Activated CD4-positive, alpha-beta T cell treated with anti-CD3 and anti-CD28 coated beads for 1 hour (primary cell): ENCODE results near the gene PGAP6.
"Not testable (repeated sequence)": the region's sequence is repeated elsewhere in the genome, so short reads cannot be mapped to it uniquely, and the experiment has no call there.

ENCODE experiments used
- DNase-seq: peaks from one replicate; pipeline ENCODE4 v3.0.0-alpha.2; 2020

PGAP6 gene

GRCh38 chr16:381789-382717 is at the start of gene PGAP6:
TSS of gene PGAP6 (minus strand) at chr16:381978. CDS start at chr16:381821, 157 bp downstream.
- DNase-seq = peak; percentile 54

- no peak for DNase-seq
Measured at GRCh38 chr16:430904-431303, 49.1 kb upstream of the PGAP6 start.

- no peak for DNase-seq
Measured at GRCh38 chr16:427250-427649, 45.5 kb upstream of the PGAP6 start.

- DNase-seq = no peak
Measured at GRCh38 chr16:426906-427249, 45.1 kb upstream of the PGAP6 start.

GRCh38 chr16:426115-426905 is 44.5 kb upstream of the PGAP6 start:
- no peak for DNase-seq

GRCh38 chr16:425740-426114 is 43.9 kb upstream of the PGAP6 start:
- no peak for DNase-seq

- peak; percentile 75 for DNase-seq
Measured at GRCh38 chr16:425082-425718, 43.4 kb upstream of the PGAP6 start, which contains the start of gene RAB11FIP3. TSS of gene RAB11FIP3 (plus strand) at chr16:425649. CDS start at chr16:426007, 358 bp downstream.

GRCh38 chr16:424623-425081 is 42.9 kb upstream of the PGAP6 start:
- no peak for DNase-seq

- DNase-seq = no peak
Measured at GRCh38 chr16:424033-424622, 42.4 kb upstream of the PGAP6 start.

GRCh38 chr16:422179-422578 is 40.4 kb upstream of the PGAP6 start:
- DNase-seq = not testable (repeated sequence)

- DNase-seq = not testable (repeated sequence)
Measured at GRCh38 chr16:415170-415498, 33.4 kb upstream of the PGAP6 start.

- DNase-seq = no peak
Measured at GRCh38 chr16:414395-415169, 32.8 kb upstream of the PGAP6 start.

- DNase-seq = no peak
Measured at GRCh38 chr16:411576-412265, 29.9 kb upstream of the PGAP6 start.

GRCh38 chr16:410516-411178 is 28.9 kb upstream of the PGAP6 start:
- no peak for DNase-seq

GRCh38 chr16:407253-407652 is 25.5 kb upstream of the PGAP6 start:
- DNase-seq = no peak

- DNase-seq = no peak
Measured at GRCh38 chr16:405548-406506, 24.0 kb upstream of the PGAP6 start.

- no peak for DNase-seq
Measured at GRCh38 chr16:404971-405486, 23.3 kb upstream of the PGAP6 start.

- peak; percentile 96 for DNase-seq
Measured at GRCh38 chr16:401468-402348, 19.9 kb upstream of the PGAP6 start, which contains the start of gene DECR2. TSS of gene DECR2 (plus strand) at chr16:401885. CDS start at chr16:401964, 79 bp downstream.
